KMS-11 (cell line): Measurements from ENCODE around the gene TBCD.
"Not testable (repeated sequence)": the region's sequence is repeated elsewhere in the genome, so short reads cannot be mapped to it uniquely, and the experiment has no call there.

ENCODE experiments used
- H2AFZ ChIP-seq: fragments of 200-600 bp; sonication (generic); 2 replicates; pipeline ENCODE4 v1.6.1; 2016; ENCODE audit warnings: antibody characterized with exemption, mixed run types, low read depth
- H3K27ac ChIP-seq: fragments of 200-600 bp; sonication (generic); 2 replicates; pipeline ENCODE4 v1.6.1; 2016; ENCODE audit warnings: mild to moderate bottlenecking, mixed run types
- H3K27me3 ChIP-seq: fragments of 200-600 bp; sonication (generic); 2 replicates; pipeline ENCODE4 v1.6.1; 2017; ENCODE audit warnings: mild to moderate bottlenecking, low read depth, mixed run types, moderate library complexity; ENCODE audit not compliant: insufficient read depth
- H3K36me3 ChIP-seq: fragments of 200-600 bp; sonication (generic); 2 replicates; pipeline ENCODE4 v1.6.1; 2017; ENCODE audit warnings: mild to moderate bottlenecking, mixed run types; ENCODE audit not compliant: insufficient read depth
- H3K4me1 ChIP-seq: fragments of 200-600 bp; sonication (generic); 2 replicates; pipeline ENCODE4 v1.6.1; 2016; ENCODE audit warnings: mild to moderate bottlenecking, low read depth, mixed run types; ENCODE audit not compliant: poor library complexity, severe bottlenecking
- H3K4me2 ChIP-seq: fragments of 200-600 bp; sonication (generic); 2 replicates; pipeline ENCODE4 v1.7.0; 2016; ENCODE audit warnings: mild to moderate bottlenecking, mixed run types
- H3K4me3 ChIP-seq: fragments of 200-600 bp; sonication (generic); IDR thresholded peaks from 2 replicates; pipeline ENCODE4 v1.6.1; 2017; ENCODE audit warnings: low read depth, low read length, mixed read lengths; ENCODE audit not compliant: insufficient read depth
- H3K79me2 ChIP-seq: fragments of 200-600 bp; sonication (generic); 2 replicates; pipeline ENCODE4 v1.6.1; 2016; ENCODE audit warnings: low read depth, mixed run types; ENCODE audit not compliant: insufficient read depth
- H3K9ac ChIP-seq: fragments of 200-600 bp; sonication (generic); 2 replicates; pipeline ENCODE4 v1.6.1; 2016; ENCODE audit warnings: mild to moderate bottlenecking, mixed run types
- H4K20me1 ChIP-seq: fragments of 200-600 bp; sonication (generic); 2 replicates; pipeline ENCODE4 v1.6.1; 2016; ENCODE audit warnings: mild to moderate bottlenecking, mixed run types; ENCODE audit not compliant: insufficient read depth
- TF ChIP-seq, protein P1 (sequence below): fragments of 200-600 bp; sonication (generic); conservative IDR thresholded peaks from 2 replicates; pipeline ENCODE4 v1.6.1; 2017; ENCODE audit warnings: low read depth, mild to moderate bottlenecking, antibody characterized with exemption, low read length, moderate library complexity, mixed read lengths

The TBCD gene

DNA sequence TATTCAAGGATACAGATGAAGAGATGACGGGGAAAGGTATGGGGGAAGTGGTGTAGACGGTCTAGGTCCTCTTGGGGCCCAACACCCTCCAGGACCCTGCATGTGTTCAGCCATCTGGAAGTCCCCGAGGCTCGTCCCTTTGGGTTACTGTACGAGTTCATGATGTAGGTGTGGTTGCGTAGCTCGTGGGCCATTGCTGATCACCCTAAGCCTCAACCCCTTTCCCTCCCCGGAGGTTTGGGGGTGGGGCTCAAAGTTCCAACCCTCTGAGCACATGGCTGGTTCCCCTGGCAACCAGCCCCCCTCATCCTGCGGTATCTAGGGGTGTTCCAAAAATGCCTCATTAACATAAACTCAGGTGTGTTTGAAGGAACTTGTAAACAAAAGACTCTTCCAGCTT, 228.8 kb downstream of the TBCD start:
- Histone ChIP-seq H3K79me2 (no peaks in the 10 kb centered on the region), H3K4me2 (no peak overlapping the region), H3K27ac (no peak overlapping the region), H3K4me1 (no peaks in the 10 kb centered on the region), H4K20me1 (no peaks in the 10 kb centered on the region), H3K4me3 (no peak overlapping the region), H3K9ac (no peak overlapping the region), H3K27me3 (no peaks in the 10 kb centered on the region), H3K36me3 (no peaks in the 10 kb centered on the region), H2AFZ (no peak overlapping the region)
- TF ChIP-seq, protein P1, sequence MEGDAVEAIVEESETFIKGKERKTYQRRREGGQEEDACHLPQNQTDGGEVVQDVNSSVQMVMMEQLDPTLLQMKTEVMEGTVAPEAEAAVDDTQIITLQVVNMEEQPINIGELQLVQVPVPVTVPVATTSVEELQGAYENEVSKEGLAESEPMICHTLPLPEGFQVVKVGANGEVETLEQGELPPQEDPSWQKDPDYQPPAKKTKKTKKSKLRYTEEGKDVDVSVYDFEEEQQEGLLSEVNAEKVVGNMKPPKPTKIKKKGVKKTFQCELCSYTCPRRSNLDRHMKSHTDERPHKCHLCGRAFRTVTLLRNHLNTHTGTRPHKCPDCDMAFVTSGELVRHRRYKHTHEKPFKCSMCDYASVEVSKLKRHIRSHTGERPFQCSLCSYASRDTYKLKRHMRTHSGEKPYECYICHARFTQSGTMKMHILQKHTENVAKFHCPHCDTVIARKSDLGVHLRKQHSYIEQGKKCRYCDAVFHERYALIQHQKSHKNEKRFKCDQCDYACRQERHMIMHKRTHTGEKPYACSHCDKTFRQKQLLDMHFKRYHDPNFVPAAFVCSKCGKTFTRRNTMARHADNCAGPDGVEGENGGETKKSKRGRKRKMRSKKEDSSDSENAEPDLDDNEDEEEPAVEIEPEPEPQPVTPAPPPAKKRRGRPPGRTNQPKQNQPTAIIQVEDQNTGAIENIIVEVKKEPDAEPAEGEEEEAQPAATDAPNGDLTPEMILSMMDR, result no peak

GRCh38 chr17:82981141-82981730, 229.4 kb downstream of the TBCD start:
- no peak overlapping the region for H3K4me3 ChIP-seq
- H4K20me1 ChIP-seq, result no peaks in the 10 kb centered on the region
- no peaks in the 10 kb centered on the region for H3K27me3 ChIP-seq
- H2AFZ ChIP-seq, result no peak overlapping the region
- no peaks in the 10 kb centered on the region for H3K79me2 ChIP-seq
- H3K4me2 ChIP-seq, result no peak overlapping the region
- H3K36me3 ChIP-seq, result no peaks in the 10 kb centered on the region
- TF ChIP-seq, protein P1, result no peak
- no peak overlapping the region for H3K9ac ChIP-seq
- no peak overlapping the region for H3K27ac ChIP-seq
- H3K4me1 ChIP-seq, result no peaks in the 10 kb centered on the region

GRCh38 chr17:82983510-82984248, 231.8 kb downstream of the TBCD start:
- H3K4me3 ChIP-seq, result no peak overlapping the region
- no peak overlapping the region for H3K4me2 ChIP-seq
- H3K4me1 ChIP-seq, result no peaks in the 10 kb centered on the region
- H3K9ac ChIP-seq, result no peak overlapping the region
- H2AFZ ChIP-seq, result no peak overlapping the region
- no peak overlapping the region for H3K27ac ChIP-seq
- no peaks in the 10 kb centered on the region for H4K20me1 ChIP-seq
- no peaks in the 10 kb centered on the region for H3K79me2 ChIP-seq
- H3K36me3 ChIP-seq, result no peaks in the 10 kb centered on the region
- H3K27me3 ChIP-seq, result no peaks in the 10 kb centered on the region
- TF ChIP-seq, protein P1, result no peak

DNA sequence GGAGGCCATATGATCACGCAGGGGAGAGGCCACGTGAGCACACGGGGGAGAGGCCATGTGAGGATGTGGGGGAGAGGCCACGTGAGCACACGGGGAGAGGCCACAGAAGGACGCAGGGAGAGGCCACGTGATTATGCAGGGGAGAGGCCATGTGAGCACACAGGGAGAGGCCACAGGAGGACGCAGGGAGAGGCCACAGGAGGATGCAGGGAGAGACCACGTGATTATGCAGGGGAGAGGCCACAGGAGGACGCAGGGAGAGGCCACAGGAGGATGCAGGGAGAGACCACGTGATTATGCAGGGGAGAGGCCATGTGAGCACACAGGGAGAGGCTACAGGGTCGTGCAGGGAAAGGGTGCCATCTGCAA, 232.4 kb downstream of the TBCD start:
- not testable (repeated sequence) for H2AFZ ChIP-seq, H3K79me2 ChIP-seq, H3K27ac ChIP-seq, H3K4me1 ChIP-seq, H3K4me3 ChIP-seq, H3K9ac ChIP-seq, H3K4me2 ChIP-seq, H4K20me1 ChIP-seq, H3K36me3 ChIP-seq, H3K27me3 ChIP-seq

- no peak overlapping the region for H2AFZ ChIP-seq
- H3K4me2 ChIP-seq, result no peak overlapping the region
- no peak overlapping the region for H3K9ac ChIP-seq
- H4K20me1 ChIP-seq, result no peaks in the 10 kb centered on the region
- H3K4me1 ChIP-seq, result no peaks in the 10 kb centered on the region
- no peaks in the 10 kb centered on the region for H3K27me3 ChIP-seq
- no peaks in the 10 kb centered on the region for H3K79me2 ChIP-seq
- H3K27ac ChIP-seq, result no peak overlapping the region
- H3K36me3 ChIP-seq, result no peaks in the 10 kb centered on the region
- H3K4me3 ChIP-seq, result no peak overlapping the region
- TF ChIP-seq, protein P1, result no peak
Observed at GRCh38 chr17:82984751-82985427, 233.0 kb downstream of the TBCD start.
